H9 (cell line): Measurements from ENCODE around the gene FAM9C. TPM values are rescaled to one million over a fixed set of nuclear protein-coding genes. Genes with fewer than 3 reads are reported as not detected.
A peak's percentile ranks its signal among the peaks of the same experiment; 100 is the strongest.

Experiments used
- DNase-seq: peaks from one replicate; pipeline ENCODE4 v3.0.0-alpha.2; 2017
- H2AFZ ChIP-seq: one replicate; pipeline ENCODE4 v1.6.1; 2013; ENCODE audit warnings: mild to moderate bottlenecking, low read length, control low read depth, moderate library complexity
- H2AK5ac ChIP-seq: 2 replicates; pipeline ENCODE4 v1.6.1; 2013; ENCODE audit warnings: low read length, control low read depth, mixed read lengths; ENCODE audit not compliant: insufficient read length
- H2BK120ac ChIP-seq: one replicate; pipeline ENCODE4 v1.6.1; 2013; ENCODE audit warnings: low read depth, mild to moderate bottlenecking, low read length, control low read depth, inconsistent platforms; ENCODE audit not compliant: poor library complexity, severe bottlenecking
- H2BK12ac ChIP-seq: 2 replicates; pipeline ENCODE4 v1.6.1; 2013; ENCODE audit warnings: low read length, control low read depth, mixed read lengths, low read depth; ENCODE audit not compliant: insufficient read length
- H2BK15ac ChIP-seq: 2 replicates; pipeline ENCODE4 v1.6.1; 2013; ENCODE audit warnings: low read depth, low read length, control low read depth
- H2BK20ac ChIP-seq: one replicate; pipeline ENCODE4 v1.6.1; 2013; ENCODE audit warnings: low read depth, mild to moderate bottlenecking, low read length, control low read depth, inconsistent platforms; ENCODE audit not compliant: poor library complexity, severe bottlenecking
- H2BK5ac ChIP-seq: 2 replicates; pipeline ENCODE4 v1.6.1; 2013; ENCODE audit warnings: low read length, control low read depth, mixed read lengths; ENCODE audit not compliant: insufficient read length
- H3K14ac ChIP-seq: 2 replicates; pipeline ENCODE4 v1.6.1; 2013; ENCODE audit warnings: low read length, control low read depth; ENCODE audit not compliant: insufficient read depth
- H3K18ac ChIP-seq: 2 replicates; pipeline ENCODE4 v1.6.1; 2013; ENCODE audit warnings: low read depth, mild to moderate bottlenecking, mixed read lengths, low read length, control low read depth; ENCODE audit not compliant: insufficient read length
- H3K23ac ChIP-seq: 2 replicates; pipeline ENCODE4 v1.6.1; 2013; ENCODE audit warnings: low read length, control low read depth, mixed read lengths, low read depth; ENCODE audit not compliant: insufficient read length
- H3K23me2 ChIP-seq: 2 replicates; pipeline ENCODE4 v1.6.1; 2013; ENCODE audit warnings: low read depth, mild to moderate bottlenecking, mixed read lengths, low read length, control low read depth; ENCODE audit not compliant: insufficient read length, poor library complexity, severe bottlenecking
- H3K27ac ChIP-seq: 2 replicates; pipeline ENCODE4 v1.5.1; 2013; ENCODE audit warnings: low read length, control low read depth, mixed read lengths, low read depth; ENCODE audit not compliant: insufficient read length
- H3K27me3 ChIP-seq: 2 replicates; pipeline ENCODE4 v1.6.1; 2013; ENCODE audit warnings: low read length, control low read depth, inconsistent platforms; ENCODE audit not compliant: insufficient read depth
- H3K4ac ChIP-seq: 2 replicates; pipeline ENCODE4 v1.6.1; 2013; ENCODE audit warnings: low read depth, mild to moderate bottlenecking, control low read depth, inconsistent platforms, low read length, moderate library complexity
- H3K4me1 ChIP-seq: 2 replicates; pipeline ENCODE4 v1.6.1; 2013; ENCODE audit warnings: low read length, control low read depth, inconsistent platforms; ENCODE audit not compliant: insufficient read depth
- H3K4me2 ChIP-seq: 2 replicates; pipeline ENCODE4 v1.6.1; 2013; ENCODE audit warnings: low read length, control low read depth, mixed read lengths; ENCODE audit not compliant: insufficient read length, insufficient read depth
- H3K56ac ChIP-seq: 2 replicates; pipeline ENCODE4 v1.6.1; 2013; ENCODE audit warnings: low read depth, mild to moderate bottlenecking, mixed read lengths, low read length, control low read depth; ENCODE audit not compliant: insufficient read length
- H3K79me1 ChIP-seq: 2 replicates; pipeline ENCODE4 v1.6.1; 2013; ENCODE audit warnings: low read depth, mild to moderate bottlenecking, moderate library complexity, low read length, control low read depth, inconsistent platforms; ENCODE audit not compliant: insufficient read depth, poor library complexity, severe bottlenecking
- H3K79me2 ChIP-seq: 2 replicates; pipeline ENCODE4 v1.6.1; 2013; ENCODE audit warnings: low read length, control low read depth, inconsistent platforms; ENCODE audit not compliant: insufficient read depth
- H3K9ac ChIP-seq: 2 replicates; pipeline ENCODE4 v1.6.1; 2013; ENCODE audit warnings: low read length, control low read depth, mixed read lengths; ENCODE audit not compliant: insufficient read length; ENCODE audit errors: extremely low read depth
- H3K9me3 ChIP-seq: one replicate; pipeline ENCODE4 v1.6.1; 2013; ENCODE audit warnings: low read depth, low read length, inconsistent platforms; ENCODE audit not compliant: control insufficient read depth
- H3T11ph ChIP-seq: one replicate; pipeline ENCODE4 v1.6.1; 2013; ENCODE audit warnings: mild to moderate bottlenecking, low read length, control low read depth, inconsistent platforms
- H4K20me1 ChIP-seq: one replicate; pipeline ENCODE4 v1.6.1; 2013; ENCODE audit not compliant: control insufficient read depth, insufficient read length, insufficient read depth
- H4K5ac ChIP-seq: 2 replicates; pipeline ENCODE4 v1.6.1; 2013; ENCODE audit warnings: low read depth, mild to moderate bottlenecking, mixed read lengths, low read length, control low read depth; ENCODE audit not compliant: insufficient read length
- H4K8ac ChIP-seq: replicated peaks from 2 replicates; pipeline ENCODE4 v1.6.1; 2013; ENCODE audit warnings: low read length, control low read depth, mixed read lengths, low read depth; ENCODE audit not compliant: insufficient read length
- H4K91ac ChIP-seq: 2 replicates; pipeline ENCODE4 v1.6.1; 2013; ENCODE audit warnings: low read depth, mild to moderate bottlenecking, moderate library complexity, mixed read lengths, low read length, control low read depth; ENCODE audit not compliant: insufficient read length
- H3K27ac Mint-ChIP-seq, 3 experiments: 2 replicates in 2 of 3; 3 replicates in 1 of 3; pipeline ENCODE4 v1.8.0; 2020 to 2021; ENCODE audit warnings: mixed read lengths in 3 of 3, mild to moderate bottlenecking in 1 of 3, moderate library complexity in 1 of 3
- H3K27me3 Mint-ChIP-seq: 2 replicates; pipeline ENCODE4 v1.8.0; 2021; ENCODE audit warnings: low read depth, mild to moderate bottlenecking, moderate library complexity, mixed read lengths
- H3K36me3 Mint-ChIP-seq, 3 experiments: 2 replicates in 2 of 3; 3 replicates in 1 of 3; pipeline ENCODE4 v1.8.0; 2020 to 2021; ENCODE audit warnings: low read depth in 3 of 3, mixed read lengths in 3 of 3; ENCODE audit not compliant: insufficient read depth in 1 of 3
- H3K4me1 Mint-ChIP-seq, 2 experiments: 2 replicates each; pipeline ENCODE4 v1.8.0; 2020; ENCODE audit warnings: mixed read lengths in 2 of 2
- H3K4me3 Mint-ChIP-seq, 2 experiments: 2 replicates in 1 of 2; 3 replicates in 1 of 2; pipeline ENCODE4 v1.8.0; 2020 to 2021; ENCODE audit warnings: mild to moderate bottlenecking in 2 of 2, mixed read lengths in 2 of 2, moderate library complexity in 1 of 2
- H3K9me3 Mint-ChIP-seq, 2 experiments: 2 replicates in 1 of 2; 3 replicates in 1 of 2; pipeline ENCODE4 v1.8.0; 2020; ENCODE audit warnings: mild to moderate bottlenecking in 2 of 2, mixed read lengths in 2 of 2, moderate library complexity in 1 of 2
- total RNA-seq: library from RNA; stranded (reverse); gene quantifications from 2 replicates; pipeline ENCODE4 v1.2.1, GENCODE V29; 2021
- TF ChIP-seq, protein P1 (sequence below): fragments of 200-600 bp; sonication (generic); conservative IDR thresholded peaks from 3 replicates; pipeline ENCODE4 v1.8.0; 2021; ENCODE audit warnings: antibody characterized with exemption, mild to moderate bottlenecking

FAM9C gene
- total RNA-seq, 1 experiment from 2014 or later = not detected

DNA sequence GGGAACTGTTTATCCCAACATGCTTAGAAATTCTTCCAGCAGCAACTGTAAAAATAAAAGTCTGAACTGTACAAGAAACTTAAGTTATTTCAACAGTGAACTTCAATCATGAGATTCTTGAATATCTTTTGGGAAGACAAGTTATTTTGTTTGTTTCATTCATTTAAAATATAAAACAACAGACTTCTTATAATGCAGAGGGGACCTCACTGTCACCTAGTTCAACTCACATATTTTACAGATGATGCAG lies 14.9 kb downstream of the FAM9C start:
- H2BK12ac ChIP-seq = no peak overlapping the region
- no peaks in the 10 kb centered on the region for H3K79me2 ChIP-seq
- Mint-ChIP-seq H3K9me3 (peaks cover 53 to 73% of the 10 kb centered on the region in 2 experiments), H3K36me3 (no peaks in the 10 kb centered on the region; a peak in 1 of 7 replicates), H3K27me3 (no peaks in the 10 kb centered on the region; the same call in 1 of the 2 replicates), H3K4me1 (peaks cover 30 to 32% of the 10 kb centered on the region in 2 experiments), H3K27ac (peak overlapping the region; percentile 92 to 96 (median 96); a peak in 6 of 7 replicates), H3K4me3 (0 out of 5 replicates have a peak overlapping the region, but pooled peaks of 1 of the 2 experiments have one; percentile 14)
- no peak overlapping the region for H3K14ac ChIP-seq
- no peak overlapping the region for H4K8ac ChIP-seq
- no peak overlapping the region for H2AK5ac ChIP-seq
- H3K56ac ChIP-seq = no peak overlapping the region
- no peaks in the 10 kb centered on the region for H4K20me1 ChIP-seq
- H2AFZ ChIP-seq = no peak overlapping the region
- TF ChIP-seq, protein P1, sequence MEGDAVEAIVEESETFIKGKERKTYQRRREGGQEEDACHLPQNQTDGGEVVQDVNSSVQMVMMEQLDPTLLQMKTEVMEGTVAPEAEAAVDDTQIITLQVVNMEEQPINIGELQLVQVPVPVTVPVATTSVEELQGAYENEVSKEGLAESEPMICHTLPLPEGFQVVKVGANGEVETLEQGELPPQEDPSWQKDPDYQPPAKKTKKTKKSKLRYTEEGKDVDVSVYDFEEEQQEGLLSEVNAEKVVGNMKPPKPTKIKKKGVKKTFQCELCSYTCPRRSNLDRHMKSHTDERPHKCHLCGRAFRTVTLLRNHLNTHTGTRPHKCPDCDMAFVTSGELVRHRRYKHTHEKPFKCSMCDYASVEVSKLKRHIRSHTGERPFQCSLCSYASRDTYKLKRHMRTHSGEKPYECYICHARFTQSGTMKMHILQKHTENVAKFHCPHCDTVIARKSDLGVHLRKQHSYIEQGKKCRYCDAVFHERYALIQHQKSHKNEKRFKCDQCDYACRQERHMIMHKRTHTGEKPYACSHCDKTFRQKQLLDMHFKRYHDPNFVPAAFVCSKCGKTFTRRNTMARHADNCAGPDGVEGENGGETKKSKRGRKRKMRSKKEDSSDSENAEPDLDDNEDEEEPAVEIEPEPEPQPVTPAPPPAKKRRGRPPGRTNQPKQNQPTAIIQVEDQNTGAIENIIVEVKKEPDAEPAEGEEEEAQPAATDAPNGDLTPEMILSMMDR = no peak
- H3K79me1 ChIP-seq = no peaks in the 10 kb centered on the region
- H3K4me1 ChIP-seq = peaks cover 10% of the 10 kb centered on the region
- no peak overlapping the region for H2BK15ac ChIP-seq
- no peaks in the 10 kb centered on the region for H3K27me3 ChIP-seq
- H2BK5ac ChIP-seq = no peak overlapping the region
- H3T11ph ChIP-seq = no peak overlapping the region
- no peak overlapping the region for H2BK120ac ChIP-seq
- H3K4me2 ChIP-seq = no peak overlapping the region
- H3K27ac ChIP-seq = peak overlapping the region; percentile 54
- DNase-seq = no peak
- no peak overlapping the region for H4K91ac ChIP-seq
- no peak overlapping the region for H3K9ac ChIP-seq
- H3K4ac ChIP-seq = no peak overlapping the region
- H3K23me2 ChIP-seq = no peaks in the 10 kb centered on the region
- H3K9me3 ChIP-seq = no peaks in the 10 kb centered on the region
- H3K23ac ChIP-seq = no peak overlapping the region
- no peak overlapping the region for H4K5ac ChIP-seq
- H2BK20ac ChIP-seq = no peak overlapping the region
- no peak overlapping the region for H3K18ac ChIP-seq
